Gastrocnemius medialis (tissue), 4 donors: Measurements from ENCODE around the gene HDDC2. TPM values are rescaled to one million over a fixed set of nuclear protein-coding genes. Genes with fewer than 3 reads are reported as not detected.
"Not testable (repeated sequence)": the region's sequence is repeated elsewhere in the genome, so short reads cannot be mapped to it uniquely, and the experiment has no call there.

Experiments
- ATAC-seq, 2 donors: fragments of 150-250 bp; one replicate each; pipeline ENCODE4 v1.9.1; 2016
- DNase-seq, 2 donors: peaks; one replicate each; pipeline ENCODE4 v3.0.0-alpha.2; 2019
- H3K27ac ChIP-seq, 4 donors: fragments of 200-600 bp; sonication (generic); 1 replicate in 1 of 4; 2 replicates in 3 of 4; pipeline ENCODE4 v1.5.1; 2016 to 2018; ENCODE audit warnings: mild to moderate bottlenecking in 2 of 4, moderate library complexity in 1 of 4
- H3K27me3 ChIP-seq, 3 donors: fragments of 200-600 bp; sonication (generic) in 2 of 3; 1 replicate in 1 of 3; 2 replicates in 2 of 3; pipeline versions ENCODE4 v1.5.1 to v1.6.0; 2016 to 2019; ENCODE audit warnings: mild to moderate bottlenecking in 1 of 3, moderate library complexity in 1 of 3
- H3K36me3 ChIP-seq, 2 donors: fragments of 200-600 bp; sonication (generic) in 1 of 2; one replicate each; pipeline ENCODE4 v1.5.1; 2017 to 2018
- H3K4me1 ChIP-seq, 2 donors: fragments of 200-600 bp; sonication (generic) in 1 of 2; one replicate each; pipeline ENCODE4 v1.5.1; 2016 to 2017; ENCODE audit warnings: mild to moderate bottlenecking in 2 of 2
- H3K4me3 ChIP-seq, 4 donors: fragments of 200-600 bp; sonication (generic) in 3 of 4; 1 replicate in 1 of 4; 2 replicates in 3 of 4; pipeline ENCODE4 v1.5.1; 2016 to 2019; ENCODE audit warnings: mild to moderate bottlenecking in 2 of 4
- H3K9me3 ChIP-seq, 3 donors: fragments of 200-600 bp; sonication (generic) in 2 of 3; 1 replicate in 1 of 3; 2 replicates in 2 of 3; pipeline ENCODE4 v1.5.1; 2016 to 2019
- CTCF ChIP-seq, 5 experiments: fragments of 450-650 bp in 3 of 5; fragments of 200-600 bp in 2 of 5; sonication (generic) in 2 of 5; IDR thresholded peaks in 4 of 5; conservative IDR thresholded peaks in 1 of 5; 1 replicate in 4 of 5; 2 replicates in 1 of 5; pipeline ENCODE4 v1.5.1; 2016 to 2019; ENCODE audit warnings: antibody characterized with exemption in 5 of 5, mild to moderate bottlenecking in 3 of 5, moderate library complexity in 3 of 5
- POLR2A ChIP-seq, 2 donors: fragments of 450-650 bp; IDR thresholded peaks; one replicate each; pipeline ENCODE4 v1.6.1; 2017; ENCODE audit warnings: antibody characterized with exemption in 2 of 2, mild to moderate bottlenecking in 2 of 2, moderate library complexity in 2 of 2
- in situ Hi-C, 4 donors: fragments of 200-750 bp; cut with MboI; loops; one replicate each; pipeline versions ENCODE4 v1.15.0 to v1.8.0; 2017; ENCODE audit warnings: low sequenced_read_pairs in 4 of 4
- intact Hi-C: fragments of 100-400 bp; cut with DNase I; formaldehyde crosslinking; loops from one replicate; pipeline ENCODE4 v1.15.1; 2023; ENCODE audit warnings: low total_unique reads
- total RNA-seq, 4 donors: library from RNA; depleted of rRNA; stranded (reverse); fragments of >200 nt; gene quantifications; one replicate each; pipeline versions ENCODE4 v1.1.0 to v1.2.3, GENCODE V29; 2016

Gene HDDC2
- total RNA-seq, 4 donors from 2014 or later: 54.9 to 88.3 (median 77.7) TPM

- no peak overlapping the region for H3K4me3 ChIP-seq
- H3K27ac ChIP-seq: no peak overlapping the region
- DNase-seq (no peak), ATAC-seq (no peak)
- peaks cover 4 to 26% of the 10 kb centered on the region in 2 donors for H3K36me3 ChIP-seq
- in situ Hi-C loops: loop anchor here in 1 of 4 donors (25.0 kb wide), 1 partner anchor 300 kb away; no protein-coding TSS in a partner anchor
- no peaks in the 10 kb centered on the region for H3K27me3 ChIP-seq
- no peak for TF ChIP-seq CTCF (IDR thresholded peaks at IDR 0.05 in 4 of 5, conservative IDR thresholded peaks at IDR 0.05 in 1 of 5)
- TF ChIP-seq POLR2A (IDR thresholded peaks at IDR 0.05): no peak
- peaks cover 0 to 4% of the 10 kb centered on the region in 2 donors for H3K4me1 ChIP-seq
- intact Hi-C loops: no loop called here
- no peaks in the 10 kb centered on the region for H3K9me3 ChIP-seq
These were observed 14.0 kb downstream of the HDDC2 start for GRCh38 chr6:125287718-125288117.

- intact Hi-C loops: no loop called here
These were observed 15.8 kb downstream of the HDDC2 start for GRCh38 chr6:125285936-125286335.

GRCh38 chr6:125285353-125285752 is 16.4 kb downstream of the HDDC2 start:
- no peak overlapping the region for H3K4me3 ChIP-seq
- ATAC-seq (no peak), DNase-seq (no peak)
- intact Hi-C loops: no loop called here
- peaks cover 0 to 4% of the 10 kb centered on the region in 2 donors for H3K4me1 ChIP-seq
- in situ Hi-C loops: loop anchor here in 1 of 4 donors (25.0 kb wide), 1 partner anchor 298 kb away; no protein-coding TSS in a partner anchor
- H3K27ac ChIP-seq: no peak overlapping the region
- no peak for TF ChIP-seq CTCF (IDR thresholded peaks at IDR 0.05 in 4 of 5, conservative IDR thresholded peaks at IDR 0.05 in 1 of 5)
- TF ChIP-seq POLR2A (IDR thresholded peaks at IDR 0.05): no peak
- no peaks in the 10 kb centered on the region for H3K27me3 ChIP-seq
- no peaks in the 10 kb centered on the region for H3K9me3 ChIP-seq
- H3K36me3 ChIP-seq: peaks cover 4 to 38% of the 10 kb centered on the region in 2 donors

More at GRCh38 chr6:125285936-125286335, 15.8 kb downstream of the HDDC2 start:
- DNase-seq (no peak), ATAC-seq (no peak)
- H3K27ac ChIP-seq: no peak overlapping the region
- in situ Hi-C loops: loop anchor here in 1 of 4 donors (25.0 kb wide), 1 partner anchor 299 kb away; no protein-coding TSS in a partner anchor
- peaks cover 0 to 4% of the 10 kb centered on the region in 2 donors for H3K4me1 ChIP-seq
- TF ChIP-seq POLR2A (IDR thresholded peaks at IDR 0.05) (no peak), CTCF (IDR thresholded peaks at IDR 0.05 in 4 of 5, conservative IDR thresholded peaks at IDR 0.05 in 1 of 5) (no peak)
- no peaks in the 10 kb centered on the region for H3K9me3 ChIP-seq
- no peak overlapping the region for H3K4me3 ChIP-seq
- peaks cover 4 to 32% of the 10 kb centered on the region in 2 donors for H3K36me3 ChIP-seq
- no peaks in the 10 kb centered on the region for H3K27me3 ChIP-seq

DNA sequence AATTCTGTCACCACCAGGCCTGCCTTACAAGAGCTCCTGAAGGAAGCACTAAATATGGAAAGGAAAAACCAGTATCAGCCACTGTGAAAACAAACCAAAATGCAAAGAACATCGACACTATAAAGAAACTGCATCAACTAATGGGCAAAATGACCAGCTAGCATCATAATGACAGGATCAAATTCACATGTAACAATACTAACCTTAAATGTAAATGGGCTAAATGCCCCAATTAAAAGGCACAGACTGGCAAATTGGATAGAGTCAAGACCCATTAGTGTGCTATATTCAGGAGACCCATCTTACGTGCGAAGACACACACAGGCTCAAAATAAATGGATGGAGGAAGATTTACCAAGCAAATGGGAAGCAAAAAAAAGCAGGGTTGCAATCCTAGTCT is 19.3 kb downstream of the HDDC2 start:
- H3K4me3 ChIP-seq, intact Hi-C loops, DNase-seq, ATAC-seq, H3K27ac ChIP-seq, H3K9me3 ChIP-seq, H3K27me3 ChIP-seq: not testable (repeated sequence)
- H3K36me3 ChIP-seq: peaks cover 4 to 30% of the 10 kb centered on the region in 2 donors
- in situ Hi-C loops: loop anchor here in 1 of 4 donors (25.0 kb wide), 1 partner anchor 295 kb away; no protein-coding TSS in a partner anchor
- peaks cover 17 to 21% of the 10 kb centered on the region in 2 donors for H3K4me1 ChIP-seq

- in situ Hi-C loops: loop anchor here in 1 of 4 donors (25.0 kb wide), 1 partner anchor 293 kb away; no protein-coding TSS in a partner anchor
- peaks cover 4 to 15% of the 10 kb centered on the region in 2 donors for H3K36me3 ChIP-seq
- not testable (repeated sequence) for H3K27ac ChIP-seq
These were observed 21.3 kb downstream of the HDDC2 start for GRCh38 chr6:125280370-125281035.

More at GRCh38 chr6:125280370-125281035, 21.3 kb downstream of the HDDC2 start:
- H3K4me3 ChIP-seq, ATAC-seq, H3K27me3 ChIP-seq, H3K9me3 ChIP-seq, intact Hi-C loops, DNase-seq: not testable (repeated sequence)
- H3K4me1 ChIP-seq: peaks cover 19 to 24% of the 10 kb centered on the region in 2 donors
